Neural crest cell (in vitro differentiated cells): ENCODE results near the gene PLCL2. TPM values are rescaled to one million over a fixed set of nuclear protein-coding genes. Genes with fewer than 3 reads are reported as not detected.

ENCODE experiments used
- DNase-seq: peaks from one replicate; pipeline ENCODE4 v3.0.0; 2021; ENCODE audit warnings: low read depth, mixed read lengths, low spot score
- H3K27ac Mint-ChIP-seq: one replicate; pipeline ENCODE4 v1.8.0; 2021; ENCODE audit warnings: mild to moderate bottlenecking, mixed read lengths; ENCODE audit not compliant: unreplicated experiment
- H3K27me3 Mint-ChIP-seq: 2 replicates; pipeline ENCODE4 v1.8.0; 2021; ENCODE audit warnings: low read depth, mild to moderate bottlenecking, mixed read lengths
- H3K36me3 Mint-ChIP-seq: 2 replicates; pipeline ENCODE4 v1.8.0; 2021; ENCODE audit warnings: low read depth, mild to moderate bottlenecking, mixed read lengths
- H3K4me1 Mint-ChIP-seq: 2 replicates; pipeline ENCODE4 v1.8.0; 2021; ENCODE audit warnings: mixed read lengths
- H3K4me3 Mint-ChIP-seq: one replicate; pipeline ENCODE4 v1.8.0; 2021; ENCODE audit warnings: mild to moderate bottlenecking, mixed read lengths
- H3K9me3 Mint-ChIP-seq: 2 replicates; pipeline ENCODE4 v1.8.0; 2021; ENCODE audit warnings: mixed read lengths
- total RNA-seq: library from RNA; stranded (reverse); gene quantifications from 2 replicates; pipeline ENCODE4 v1.2.1, GENCODE V29; 2021
- TF ChIP-seq, protein P1 (sequence below): fragments of 200-600 bp; sonication (generic); conservative IDR thresholded peaks from 2 replicates; pipeline ENCODE4 v1.5.0; 2021; ENCODE audit warnings: antibody characterized with exemption, mild to moderate bottlenecking

The PLCL2 gene
- total RNA-seq, 1 donor from 2014 or later: 10.5 TPM

DNA sequence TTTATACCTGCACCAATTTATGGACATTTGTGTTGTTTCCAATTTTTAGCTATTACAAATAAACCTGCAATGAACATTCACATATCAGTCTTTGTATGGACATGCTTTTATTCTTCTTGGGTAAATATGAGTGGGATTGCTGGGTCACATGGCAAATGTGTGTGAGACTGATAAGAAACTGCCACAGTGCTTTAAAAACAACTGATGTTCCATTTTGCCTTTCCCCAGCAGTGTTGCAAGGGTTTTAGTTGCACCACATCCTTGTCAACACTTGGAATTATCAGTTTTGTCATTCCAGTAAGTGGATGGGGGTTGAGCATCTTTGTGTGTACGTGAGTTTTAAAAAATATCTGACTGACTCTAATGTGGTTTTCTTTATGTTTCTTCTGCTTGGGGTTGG, 191.2 kb downstream of the PLCL2 start:
- H3K9me3 Mint-ChIP-seq: no peaks in the 10 kb centered on the region
- no peak overlapping the region for H3K4me3 Mint-ChIP-seq
- H3K36me3 Mint-ChIP-seq: peaks cover 8% of the 10 kb centered on the region
- no peak overlapping the region for H3K27ac Mint-ChIP-seq
- no peaks in the 10 kb centered on the region for H3K4me1 Mint-ChIP-seq
- no peaks in the 10 kb centered on the region for H3K27me3 Mint-ChIP-seq
- TF ChIP-seq, protein P1, sequence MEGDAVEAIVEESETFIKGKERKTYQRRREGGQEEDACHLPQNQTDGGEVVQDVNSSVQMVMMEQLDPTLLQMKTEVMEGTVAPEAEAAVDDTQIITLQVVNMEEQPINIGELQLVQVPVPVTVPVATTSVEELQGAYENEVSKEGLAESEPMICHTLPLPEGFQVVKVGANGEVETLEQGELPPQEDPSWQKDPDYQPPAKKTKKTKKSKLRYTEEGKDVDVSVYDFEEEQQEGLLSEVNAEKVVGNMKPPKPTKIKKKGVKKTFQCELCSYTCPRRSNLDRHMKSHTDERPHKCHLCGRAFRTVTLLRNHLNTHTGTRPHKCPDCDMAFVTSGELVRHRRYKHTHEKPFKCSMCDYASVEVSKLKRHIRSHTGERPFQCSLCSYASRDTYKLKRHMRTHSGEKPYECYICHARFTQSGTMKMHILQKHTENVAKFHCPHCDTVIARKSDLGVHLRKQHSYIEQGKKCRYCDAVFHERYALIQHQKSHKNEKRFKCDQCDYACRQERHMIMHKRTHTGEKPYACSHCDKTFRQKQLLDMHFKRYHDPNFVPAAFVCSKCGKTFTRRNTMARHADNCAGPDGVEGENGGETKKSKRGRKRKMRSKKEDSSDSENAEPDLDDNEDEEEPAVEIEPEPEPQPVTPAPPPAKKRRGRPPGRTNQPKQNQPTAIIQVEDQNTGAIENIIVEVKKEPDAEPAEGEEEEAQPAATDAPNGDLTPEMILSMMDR: no peak
- no peak for DNase-seq

DNA sequence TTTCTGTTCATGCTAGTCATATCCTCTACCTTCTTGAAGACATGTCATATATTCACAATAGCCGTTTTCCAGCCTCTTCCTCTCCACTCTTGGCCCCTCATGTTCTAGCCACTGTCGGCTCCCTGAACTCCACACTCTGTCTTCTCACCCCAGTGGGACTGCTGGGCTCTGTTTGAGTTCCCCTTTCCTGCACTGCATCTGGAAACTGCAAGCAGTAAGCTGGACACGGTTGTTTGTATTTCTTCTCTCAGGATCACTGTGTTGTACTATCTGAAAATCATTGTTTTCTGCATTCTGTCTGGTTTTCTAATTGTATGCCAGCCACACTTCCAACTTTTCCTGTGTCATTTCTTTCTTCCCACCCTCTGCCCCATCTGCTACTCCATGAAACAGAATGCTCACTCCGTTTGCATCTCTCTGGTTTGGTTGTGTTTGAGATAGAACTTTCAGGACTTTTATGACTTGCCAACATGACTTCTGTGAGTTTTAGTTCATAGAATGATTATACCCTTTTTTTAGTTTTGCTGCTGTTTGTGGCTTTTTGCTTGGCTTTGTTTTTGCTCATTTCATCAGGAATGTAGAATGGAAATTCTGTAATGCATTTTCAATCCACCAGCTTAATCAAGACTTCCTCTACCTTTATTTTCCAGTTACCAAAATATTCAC, 192.3 kb downstream of the PLCL2 start:
- Mint-ChIP-seq H3K4me1 (no peaks in the 10 kb centered on the region), H3K36me3 (peaks cover 8% of the 10 kb centered on the region), H3K4me3 (no peak overlapping the region), H3K27ac (no peak overlapping the region), H3K27me3 (no peaks in the 10 kb centered on the region), H3K9me3 (no peaks in the 10 kb centered on the region)
- DNase-seq: no peak
- TF ChIP-seq, protein P1: no peak

DNA sequence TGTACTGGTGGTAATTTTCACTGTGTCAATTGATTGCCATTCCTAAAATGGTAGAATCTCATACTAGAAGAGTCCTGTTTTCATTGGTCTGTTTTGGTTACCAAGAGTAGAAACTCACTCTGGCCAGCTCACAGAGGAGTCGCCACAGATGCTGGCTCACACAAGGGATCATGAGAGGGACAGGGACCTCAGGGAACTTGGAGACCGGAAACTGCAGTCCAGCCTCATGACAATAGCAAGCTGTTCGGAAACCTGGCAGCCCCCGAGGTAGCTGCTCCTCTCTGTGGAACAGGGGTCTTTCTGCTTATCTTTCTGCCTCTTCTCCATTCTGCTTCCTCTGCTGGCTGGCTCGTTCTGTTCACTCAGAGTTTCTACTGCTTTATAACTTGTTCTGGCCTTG, 192.9 kb downstream of the PLCL2 start:
- Mint-ChIP-seq H3K36me3 (peaks cover 8% of the 10 kb centered on the region), H3K9me3 (no peaks in the 10 kb centered on the region), H3K4me1 (no peaks in the 10 kb centered on the region), H3K27ac (peak overlapping the region; percentile 36), H3K4me3 (no peak overlapping the region), H3K27me3 (no peaks in the 10 kb centered on the region)
- no peak for DNase-seq
- TF ChIP-seq, protein P1: no peak

DNA sequence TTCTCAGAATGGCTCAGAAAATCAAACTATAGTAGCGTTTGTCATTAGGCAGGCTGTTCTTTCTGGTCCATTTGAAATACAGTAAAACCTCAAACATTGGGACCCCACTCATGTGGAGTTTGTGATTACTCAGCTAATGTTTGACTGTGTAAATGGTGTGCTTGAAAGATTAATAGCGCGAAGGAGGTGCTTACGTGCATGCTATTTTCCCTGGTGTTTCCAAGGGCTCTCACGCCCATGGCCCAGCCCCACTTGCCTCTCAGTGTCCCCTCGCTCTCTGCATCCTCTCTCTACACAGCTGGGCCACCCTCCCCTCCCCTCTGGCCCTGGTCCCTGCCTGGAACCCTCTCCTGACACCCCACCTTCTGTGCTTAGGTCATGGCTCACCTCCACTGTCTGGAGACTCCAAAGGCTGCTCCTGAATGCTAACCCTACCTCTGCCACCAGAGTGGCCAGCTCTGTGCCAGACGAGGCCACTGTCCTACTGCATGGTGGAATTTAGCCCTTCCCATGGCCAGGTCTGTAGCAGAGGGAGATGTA, 194.2 kb downstream of the PLCL2 start:
- Mint-ChIP-seq H3K9me3 (peaks cover 7% of the 10 kb centered on the region), H3K27ac (no peak overlapping the region), H3K27me3 (no peaks in the 10 kb centered on the region), H3K36me3 (peaks cover 17% of the 10 kb centered on the region), H3K4me1 (no peaks in the 10 kb centered on the region), H3K4me3 (no peak overlapping the region)
- no peak for DNase-seq
- TF ChIP-seq, protein P1: no peak

DNA sequence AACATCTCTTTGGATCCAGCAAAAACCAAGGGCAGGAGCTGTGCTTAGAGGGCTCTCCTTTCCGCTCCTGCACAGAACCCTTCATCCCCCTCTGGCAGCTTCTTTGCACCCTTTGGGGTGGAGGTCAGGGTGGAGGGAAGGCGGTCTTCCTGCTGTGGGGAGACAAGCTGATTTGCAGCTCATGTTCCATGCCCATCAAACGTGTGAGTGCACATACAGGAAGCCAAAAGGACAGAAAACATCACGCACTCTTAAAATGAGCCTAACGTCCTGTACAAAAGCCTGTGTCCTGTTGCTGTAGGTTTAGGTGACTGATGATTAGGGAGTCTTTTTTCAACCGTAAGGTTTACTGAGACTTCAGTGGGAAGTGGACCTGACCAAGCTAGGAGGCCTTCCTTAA, 195.2 kb downstream of the PLCL2 start:
- TF ChIP-seq, protein P1: no peak

More for the DNA sequence above, 195.2 kb downstream of the PLCL2 start:
- Mint-ChIP-seq H3K4me1 (no peaks in the 10 kb centered on the region), H3K36me3 (peaks cover 17% of the 10 kb centered on the region), H3K9me3 (peaks cover 7% of the 10 kb centered on the region), H3K4me3 (no peak overlapping the region), H3K27me3 (no peaks in the 10 kb centered on the region), H3K27ac (no peak overlapping the region)
- no peak for DNase-seq
